ENCODE measurements around the gene NUAK2.

NUAK2 gene

GRCh38 chr1:205275133-205275532, 46.4 kb downstream of the NUAK2 start:
- DNase-seq (ENCODE audit: low read depth, low spot score): no peak

GRCh38 chr1:205274041-205274691, 47.4 kb downstream of the NUAK2 start:
- no peak for DNase-seq (ENCODE audit: low read depth, low spot score)

- DNase-seq (ENCODE audit: low read depth, low spot score): peak; percentile 74
Measured at GRCh38 chr1:205273551-205273982, 48.0 kb downstream of the NUAK2 start.

GRCh38 chr1:205272536-205272935, 49.0 kb downstream of the NUAK2 start:
- no peak for DNase-seq (ENCODE audit: low read depth, low spot score)

- DNase-seq (ENCODE audit: low read depth, low spot score): no peak
Measured at GRCh38 chr1:205271745-205272144, 49.8 kb downstream of the NUAK2 start.

- no peak for DNase-seq (ENCODE audit: low read depth, low spot score)
Measured at GRCh38 chr1:205271277-205271676, 50.3 kb downstream of the NUAK2 start.

GRCh38 chr1:205270764-205271163, 50.8 kb downstream of the NUAK2 start:
- no peak for DNase-seq (ENCODE audit: low read depth, low spot score)

GRCh38 chr1:205270271-205270670, 51.3 kb downstream of the NUAK2 start:
- no peak for DNase-seq (ENCODE audit: low read depth, low spot score)

- no peak for DNase-seq (ENCODE audit: low read depth, low spot score)
Measured at GRCh38 chr1:205269711-205270110, 51.8 kb downstream of the NUAK2 start.

- DNase-seq (ENCODE audit: low read depth, low spot score): no peak
Measured at GRCh38 chr1:205268846-205269680, 52.5 kb downstream of the NUAK2 start.

GRCh38 chr1:205267306-205267902, 54.1 kb downstream of the NUAK2 start:
- DNase-seq (ENCODE audit: low read depth, low spot score): no peak

- DNase-seq (ENCODE audit: low read depth, low spot score): no peak
Measured at GRCh38 chr1:205266611-205267305, 54.8 kb downstream of the NUAK2 start.

GRCh38 chr1:205263580-205264190, 57.9 kb downstream of the NUAK2 start:
- no peak for DNase-seq (ENCODE audit: low read depth, low spot score)

- no peak for DNase-seq (ENCODE audit: low read depth, low spot score)
Measured at GRCh38 chr1:205262731-205263171, 58.8 kb downstream of the NUAK2 start.

- DNase-seq (ENCODE audit: low read depth, low spot score): no peak
Measured at GRCh38 chr1:205261946-205262691, 59.4 kb downstream of the NUAK2 start.

GRCh38 chr1:205260948-205261732, 60.4 kb downstream of the NUAK2 start:
- no peak for DNase-seq (ENCODE audit: low read depth, low spot score)

- no peak for DNase-seq (ENCODE audit: low read depth, low spot score)
Measured at GRCh38 chr1:205259998-205260397, 61.5 kb downstream of the NUAK2 start.

- no peak for DNase-seq (ENCODE audit: low read depth, low spot score)
Measured at GRCh38 chr1:205259324-205259832, 62.2 kb downstream of the NUAK2 start.

GRCh38 chr1:205258719-205259118, 62.8 kb downstream of the NUAK2 start:
- DNase-seq (ENCODE audit: low read depth, low spot score): no peak

- no peak for DNase-seq (ENCODE audit: low read depth, low spot score)
Measured at GRCh38 chr1:205258261-205258691, 63.3 kb downstream of the NUAK2 start.

Measured in iPS DF 19.7 (cell line).